ENCODE data around the gene HOXA6. TPM values are rescaled to one million over a fixed set of nuclear protein-coding genes. Genes with fewer than 3 reads are reported as not detected.

Gene HOXA6
- total and polyA plus RNA-seq, 9 of the 15 experiments (the other 6 are each of a cell fraction or from before 2014, with no cell fraction given): not detected

GRCh38 chr7:27116962-27117886 is 30.4 kb downstream of the HOXA6 start:
- 4% methylated on average over 8 of the region's 12 CpGs for WGBS (ENCODE audit: insufficient coverage, low coverage, missing lambda C conversion rate)
- no TSS peak for BruUV-seq (replicated peaks)

More at GRCh38 chr7:27116962-27117886, 30.4 kb downstream of the HOXA6 start:
- Histone ChIP-seq H3K9me1 (ENCODE audit: control insufficient read depth, insufficient read depth, low read length) (no peaks in the 10 kb centered on the region), H3K79me2 (ENCODE audit: control insufficient read depth, insufficient read depth, low read length) (no peaks in the 10 kb centered on the region), H3K36me3 (ENCODE audit: control insufficient read depth, insufficient read depth, low read length) (no peaks in the 10 kb centered on the region), H3K4me1 (replicated peaks in 1 of 2; ENCODE audit: control insufficient read depth in 2 of 2, insufficient read depth in 2 of 2, low read length in 2 of 2) (peaks cover 0 to 16% of the 10 kb centered on the region in 2 experiments; a peak in 2 of 5 replicates), H3K4me3 (no peak overlapping the region), H4K20me1 (replicated peaks; ENCODE audit: control insufficient read depth, insufficient read depth, low read length) (peaks cover 6% of the 10 kb centered on the region; the same call in 1 of the 2 replicates), H3K9me3 (replicated peaks; ENCODE audit: control insufficient read depth, insufficient read depth, low read depth, low read length) (no peaks in the 10 kb centered on the region), H2AFZ (ENCODE audit: low read depth, low read length) (no peak overlapping the region), H3K27me3 (ENCODE audit: control insufficient read depth in 2 of 2, insufficient read depth in 2 of 2, low read length in 2 of 2) (peaks cover 40 to 66% of the 10 kb centered on the region in 2 experiments), H3K4me2 (ENCODE audit: insufficient read depth, low read length) (no peak overlapping the region), H3K27ac (ENCODE audit: extremely low read depth, low read depth, low read length) (no peak overlapping the region), H3K9ac (ENCODE audit: insufficient read depth in 1 of 2, low read depth in 2 of 2, low read length in 2 of 2) (no peak overlapping the region)
- DNase-seq (ENCODE audit: extremely low read depth in 1 of 4, low spot score in 3 of 4) (no peak), ATAC-seq (no peak), FAIRE-seq (no peak)
- in situ Hi-C loops (cut with MboI) (no loop called here), intact Hi-C loops (cut with micrococcal nuclease) (no loop called here)
- ChIA-PET POLR2A (interaction anchor here (0.7 kb wide), 1 partner anchor 669 kb away, joined by 3 read pairs; no protein-coding TSS in a partner anchor), CTCF (ENCODE audit: low intra/inter-chr PET ratio) (no interaction called here)
- TF ChIP-seq PHB2 (IDR thresholded peaks at IDR 0.05; ENCODE audit: low read depth) (no peak), HNRNPK (IDR thresholded peaks at IDR 0.05; ENCODE audit: low read depth, low read length, poor library complexity, severe bottlenecking) (no peak), THRA (IDR thresholded peaks at IDR 0.05) (no peak), NUFIP1 (IDR thresholded peaks at IDR 0.05; ENCODE audit: partially characterized antibody) (no peak), ZNF41 (CRISPR knock-in tag; conservative IDR thresholded peaks at IDR 0.05) (no peak), SRSF9 (IDR thresholded peaks at IDR 0.05; ENCODE audit: borderline replicate concordance, low read depth, low read length) (no peak), STAG1 (CRISPR knock-in tag; IDR thresholded peaks at IDR 0.05; ENCODE audit: borderline replicate concordance) (no peak), HCFC1 (IDR thresholded peaks at IDR 0.05; ENCODE audit: low read depth, low read length) (no peak), FOXJ3 (CRISPR knock-in tag; IDR thresholded peaks at IDR 0.05) (no peak), MCM5 (IDR thresholded peaks at IDR 0.05; ENCODE audit: low read depth) (no peak), ZBTB33 (CRISPR knock-in tag; IDR thresholded peaks at IDR 0.05) (no peak), BMI1 (IDR thresholded peaks at IDR 0.05; ENCODE audit: low read length) (no peak)
- TF ChIP-seq, protein P1, sequence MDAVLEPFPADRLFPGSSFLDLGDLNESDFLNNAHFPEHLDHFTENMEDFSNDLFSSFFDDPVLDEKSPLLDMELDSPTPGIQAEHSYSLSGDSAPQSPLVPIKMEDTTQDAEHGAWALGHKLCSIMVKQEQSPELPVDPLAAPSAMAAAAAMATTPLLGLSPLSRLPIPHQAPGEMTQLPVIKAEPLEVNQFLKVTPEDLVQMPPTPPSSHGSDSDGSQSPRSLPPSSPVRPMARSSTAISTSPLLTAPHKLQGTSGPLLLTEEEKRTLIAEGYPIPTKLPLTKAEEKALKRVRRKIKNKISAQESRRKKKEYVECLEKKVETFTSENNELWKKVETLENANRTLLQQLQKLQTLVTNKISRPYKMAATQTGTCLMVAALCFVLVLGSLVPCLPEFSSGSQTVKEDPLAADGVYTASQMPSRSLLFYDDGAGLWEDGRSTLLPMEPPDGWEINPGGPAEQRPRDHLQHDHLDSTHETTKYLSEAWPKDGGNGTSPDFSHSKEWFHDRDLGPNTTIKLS (IDR thresholded peaks at IDR 0.05; ENCODE audit: borderline replicate concordance, low read depth): no peak
- TF ChIP-seq, protein P2, sequence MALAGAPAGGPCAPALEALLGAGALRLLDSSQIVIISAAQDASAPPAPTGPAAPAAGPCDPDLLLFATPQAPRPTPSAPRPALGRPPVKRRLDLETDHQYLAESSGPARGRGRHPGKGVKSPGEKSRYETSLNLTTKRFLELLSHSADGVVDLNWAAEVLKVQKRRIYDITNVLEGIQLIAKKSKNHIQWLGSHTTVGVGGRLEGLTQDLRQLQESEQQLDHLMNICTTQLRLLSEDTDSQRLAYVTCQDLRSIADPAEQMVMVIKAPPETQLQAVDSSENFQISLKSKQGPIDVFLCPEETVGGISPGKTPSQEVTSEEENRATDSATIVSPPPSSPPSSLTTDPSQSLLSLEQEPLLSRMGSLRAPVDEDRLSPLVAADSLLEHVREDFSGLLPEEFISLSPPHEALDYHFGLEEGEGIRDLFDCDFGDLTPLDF (CRISPR knock-in tag; IDR thresholded peaks at IDR 0.05): no peak
